Lower leg skin (tissue), 3 donors: ENCODE results near the gene BLOC1S2.

Source experiments
- POLR2A ChIP-seq, 2 donors: fragments of 450-650 bp; IDR thresholded peaks; one replicate each; pipeline ENCODE4 v1.6.1; 2016 to 2017; ENCODE audit warnings: antibody characterized with exemption in 2 of 2, mild to moderate bottlenecking in 1 of 2, moderate library complexity in 1 of 2
- TF ChIP-seq, protein P1 (sequence below), 3 donors: fragments of 450-650 bp; IDR thresholded peaks; one replicate each; pipeline ENCODE4 v1.5.1; 2016; ENCODE audit warnings: antibody characterized with exemption in 3 of 3, mild to moderate bottlenecking in 3 of 3, moderate library complexity in 2 of 3

DNA sequence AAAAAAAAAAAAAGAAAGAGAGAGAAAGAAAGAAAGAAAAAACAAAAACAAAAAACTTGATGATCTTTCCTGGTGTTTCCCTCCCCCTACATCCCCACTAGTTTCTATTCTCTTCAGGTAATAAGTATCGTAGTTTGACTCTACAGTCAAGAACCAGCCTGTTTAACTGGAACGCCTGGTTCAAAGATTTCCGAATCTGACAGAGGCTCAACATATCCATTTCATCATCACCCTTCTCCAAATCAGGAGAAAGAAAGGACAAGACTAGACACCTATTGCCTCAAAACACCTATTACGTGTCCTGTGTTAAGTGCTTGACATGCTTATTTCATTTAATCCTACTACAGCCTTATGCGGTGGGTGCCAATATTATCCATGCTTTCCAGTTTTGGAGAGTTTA is 20.4 kb upstream of the BLOC1S2 start:
- TF ChIP-seq, protein P1, sequence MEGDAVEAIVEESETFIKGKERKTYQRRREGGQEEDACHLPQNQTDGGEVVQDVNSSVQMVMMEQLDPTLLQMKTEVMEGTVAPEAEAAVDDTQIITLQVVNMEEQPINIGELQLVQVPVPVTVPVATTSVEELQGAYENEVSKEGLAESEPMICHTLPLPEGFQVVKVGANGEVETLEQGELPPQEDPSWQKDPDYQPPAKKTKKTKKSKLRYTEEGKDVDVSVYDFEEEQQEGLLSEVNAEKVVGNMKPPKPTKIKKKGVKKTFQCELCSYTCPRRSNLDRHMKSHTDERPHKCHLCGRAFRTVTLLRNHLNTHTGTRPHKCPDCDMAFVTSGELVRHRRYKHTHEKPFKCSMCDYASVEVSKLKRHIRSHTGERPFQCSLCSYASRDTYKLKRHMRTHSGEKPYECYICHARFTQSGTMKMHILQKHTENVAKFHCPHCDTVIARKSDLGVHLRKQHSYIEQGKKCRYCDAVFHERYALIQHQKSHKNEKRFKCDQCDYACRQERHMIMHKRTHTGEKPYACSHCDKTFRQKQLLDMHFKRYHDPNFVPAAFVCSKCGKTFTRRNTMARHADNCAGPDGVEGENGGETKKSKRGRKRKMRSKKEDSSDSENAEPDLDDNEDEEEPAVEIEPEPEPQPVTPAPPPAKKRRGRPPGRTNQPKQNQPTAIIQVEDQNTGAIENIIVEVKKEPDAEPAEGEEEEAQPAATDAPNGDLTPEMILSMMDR (IDR thresholded peaks at IDR 0.05): no peak
- TF ChIP-seq POLR2A (IDR thresholded peaks at IDR 0.05): no peak
